Osteoblast (primary cell): Measurements from ENCODE around the gene ACAA1. TPM values are rescaled to one million over a fixed set of nuclear protein-coding genes. Genes with fewer than 3 reads are reported as not detected.
A peak's percentile ranks its signal among the peaks of the same experiment; 100 is the strongest.

Experiments
- DNase-seq: peaks from one replicate; pipeline ENCODE4 v3.0.0; 2011; ENCODE audit warnings: low spot score, mixed read lengths; ENCODE audit not compliant: insufficient read length; ENCODE audit errors: missing footprints
- H2AFZ ChIP-seq: 2 replicates; pipeline ENCODE4 v1.6.0; 2011; ENCODE audit warnings: mild to moderate bottlenecking, low read length
- H3K27ac ChIP-seq: 2 replicates; pipeline ENCODE4 v1.5.1; 2011; ENCODE audit warnings: mild to moderate bottlenecking, low read depth, low read length, moderate library complexity
- H3K27me3 ChIP-seq: 2 replicates; pipeline ENCODE4 v1.6.0; 2012; ENCODE audit warnings: mild to moderate bottlenecking, control low read depth, inconsistent platforms, low read length, moderate library complexity; ENCODE audit not compliant: insufficient read depth
- H3K36me3 ChIP-seq: 2 replicates; pipeline ENCODE4 v1.5.1; 2011; ENCODE audit warnings: mild to moderate bottlenecking, low read length, control low read depth, moderate library complexity; ENCODE audit not compliant: insufficient read depth
- H3K4me1 ChIP-seq: 2 replicates; pipeline ENCODE4 v1.5.1; 2011; ENCODE audit warnings: mild to moderate bottlenecking, low read length, control low read depth, moderate library complexity; ENCODE audit not compliant: insufficient read depth
- H3K4me2 ChIP-seq: 2 replicates; pipeline ENCODE4 v1.6.0; 2011; ENCODE audit warnings: mild to moderate bottlenecking, low read length; ENCODE audit not compliant: insufficient read depth
- H3K4me3 ChIP-seq: fragments of 200-600 bp; sonication (generic); 3 replicates; pipeline ENCODE4 v1.5.1; 2012; ENCODE audit warnings: mild to moderate bottlenecking, low read length, inconsistent platforms; ENCODE audit not compliant: insufficient read depth
- H3K79me2 ChIP-seq: 2 replicates; pipeline ENCODE4 v1.6.0; 2012; ENCODE audit warnings: mild to moderate bottlenecking, low read length, control low read depth, inconsistent platforms; ENCODE audit not compliant: insufficient read depth
- H3K9me3 ChIP-seq: 2 replicates; pipeline ENCODE4 v1.5.1; 2011; ENCODE audit warnings: low read depth, low read length, control low read depth
- H4K20me1 ChIP-seq: 2 replicates; pipeline ENCODE4 v1.6.0; 2012; ENCODE audit warnings: mild to moderate bottlenecking, low read length, control low read depth; ENCODE audit not compliant: insufficient read depth
- CTCF ChIP-seq: IDR thresholded peaks from 2 replicates; pipeline ENCODE4 v1.5.1; 2011; ENCODE audit warnings: mild to moderate bottlenecking, low read depth, low read length, moderate library complexity; ENCODE audit errors: extremely low read depth
- total RNA-seq: library from RNA; depleted of rRNA; stranded (reverse); fragments of >200 nt; gene quantifications from 2 replicates; pipeline ENCODE4 v1.2.3, GENCODE V29; 2012

The ACAA1 gene
- total RNA-seq, 1 donor: 17.4 TPM

GRCh38 chr3:38100498-38100897, 36.4 kb downstream of the ACAA1 start:
- no peaks in the 10 kb centered on the region for H4K20me1 ChIP-seq
- peaks cover 20% of the 10 kb centered on the region for H3K27me3 ChIP-seq
- peak; percentile 27 for DNase-seq
- no peaks in the 10 kb centered on the region for H3K36me3 ChIP-seq
- no peak overlapping the region for H3K4me2 ChIP-seq
- no peak for TF ChIP-seq CTCF
- H3K27ac ChIP-seq: no peak overlapping the region
- no peak overlapping the region for H2AFZ ChIP-seq
- no peaks in the 10 kb centered on the region for H3K4me1 ChIP-seq
- H3K79me2 ChIP-seq: no peaks in the 10 kb centered on the region
- H3K9me3 ChIP-seq: no peaks in the 10 kb centered on the region
- H3K4me3 ChIP-seq: no peak overlapping the region

GRCh38 chr3:38099518-38099917, 37.4 kb downstream of the ACAA1 start:
- H3K79me2 ChIP-seq: no peaks in the 10 kb centered on the region
- no peak overlapping the region for H3K27ac ChIP-seq
- H3K27me3 ChIP-seq: peaks cover 20% of the 10 kb centered on the region
- H4K20me1 ChIP-seq: no peaks in the 10 kb centered on the region
- H3K4me3 ChIP-seq: no peak overlapping the region
- no peaks in the 10 kb centered on the region for H3K4me1 ChIP-seq
- no peaks in the 10 kb centered on the region for H3K36me3 ChIP-seq
- TF ChIP-seq CTCF: no peak
- no peak overlapping the region for H3K4me2 ChIP-seq
- H2AFZ ChIP-seq: no peak overlapping the region
- no peaks in the 10 kb centered on the region for H3K9me3 ChIP-seq
- DNase-seq: peak; percentile 68

- no peak overlapping the region for H3K4me2 ChIP-seq
- H2AFZ ChIP-seq: no peak overlapping the region
- no peaks in the 10 kb centered on the region for H3K4me1 ChIP-seq
- no peaks in the 10 kb centered on the region for H4K20me1 ChIP-seq
- no peak overlapping the region for H3K4me3 ChIP-seq
- peak; percentile 59 for DNase-seq
- H3K36me3 ChIP-seq: no peaks in the 10 kb centered on the region
- H3K27me3 ChIP-seq: peaks cover 27% of the 10 kb centered on the region
- no peaks in the 10 kb centered on the region for H3K9me3 ChIP-seq
- H3K27ac ChIP-seq: no peak overlapping the region
- H3K79me2 ChIP-seq: no peaks in the 10 kb centered on the region
- TF ChIP-seq CTCF: no peak
Observed at GRCh38 chr3:38098376-38098723, 38.6 kb downstream of the ACAA1 start.

- Histone ChIP-seq H3K27me3 (peaks cover 28% of the 10 kb centered on the region), H3K4me1 (no peaks in the 10 kb centered on the region), H3K4me3 (no peak overlapping the region), H3K4me2 (no peak overlapping the region), H4K20me1 (no peaks in the 10 kb centered on the region), H3K36me3 (no peaks in the 10 kb centered on the region), H3K79me2 (no peaks in the 10 kb centered on the region), H2AFZ (no peak overlapping the region), H3K9me3 (no peaks in the 10 kb centered on the region), H3K27ac (no peak overlapping the region)
- peak; percentile 54 for DNase-seq
- no peak for TF ChIP-seq CTCF
Observed at GRCh38 chr3:38097446-38098375, 39.2 kb downstream of the ACAA1 start.
